ENCODE data around the gene TMCC3.

The TMCC3 gene

DNA sequence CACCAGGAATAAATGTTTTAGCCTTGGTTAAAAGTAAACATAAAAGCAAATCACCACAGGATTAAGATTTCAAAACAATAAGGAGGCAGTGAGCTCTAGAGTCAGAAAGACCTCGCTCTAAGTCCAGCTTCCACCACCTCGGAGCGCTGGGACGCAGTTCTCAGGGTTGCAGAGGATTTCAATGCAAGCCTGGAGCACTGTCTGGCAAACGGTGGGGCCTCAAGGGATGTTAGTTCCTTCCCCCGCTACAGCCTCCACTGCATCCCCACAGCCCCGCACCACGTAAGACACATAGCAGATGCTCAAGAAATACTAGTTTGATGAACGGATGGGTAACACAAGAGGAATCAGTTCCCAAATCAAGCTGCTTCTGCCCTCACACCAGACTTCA lies 39.3 kb upstream of the TMCC3 start:
- H3K27ac ChIP-seq = no peak overlapping the region
- TF ChIP-seq, protein P1, sequence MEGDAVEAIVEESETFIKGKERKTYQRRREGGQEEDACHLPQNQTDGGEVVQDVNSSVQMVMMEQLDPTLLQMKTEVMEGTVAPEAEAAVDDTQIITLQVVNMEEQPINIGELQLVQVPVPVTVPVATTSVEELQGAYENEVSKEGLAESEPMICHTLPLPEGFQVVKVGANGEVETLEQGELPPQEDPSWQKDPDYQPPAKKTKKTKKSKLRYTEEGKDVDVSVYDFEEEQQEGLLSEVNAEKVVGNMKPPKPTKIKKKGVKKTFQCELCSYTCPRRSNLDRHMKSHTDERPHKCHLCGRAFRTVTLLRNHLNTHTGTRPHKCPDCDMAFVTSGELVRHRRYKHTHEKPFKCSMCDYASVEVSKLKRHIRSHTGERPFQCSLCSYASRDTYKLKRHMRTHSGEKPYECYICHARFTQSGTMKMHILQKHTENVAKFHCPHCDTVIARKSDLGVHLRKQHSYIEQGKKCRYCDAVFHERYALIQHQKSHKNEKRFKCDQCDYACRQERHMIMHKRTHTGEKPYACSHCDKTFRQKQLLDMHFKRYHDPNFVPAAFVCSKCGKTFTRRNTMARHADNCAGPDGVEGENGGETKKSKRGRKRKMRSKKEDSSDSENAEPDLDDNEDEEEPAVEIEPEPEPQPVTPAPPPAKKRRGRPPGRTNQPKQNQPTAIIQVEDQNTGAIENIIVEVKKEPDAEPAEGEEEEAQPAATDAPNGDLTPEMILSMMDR (IDR thresholded peaks at IDR 0.05) = no peak
- TF ChIP-seq ZFX (IDR thresholded peaks at IDR 0.05; ENCODE audit: borderline replicate concordance) = no peak

DNA sequence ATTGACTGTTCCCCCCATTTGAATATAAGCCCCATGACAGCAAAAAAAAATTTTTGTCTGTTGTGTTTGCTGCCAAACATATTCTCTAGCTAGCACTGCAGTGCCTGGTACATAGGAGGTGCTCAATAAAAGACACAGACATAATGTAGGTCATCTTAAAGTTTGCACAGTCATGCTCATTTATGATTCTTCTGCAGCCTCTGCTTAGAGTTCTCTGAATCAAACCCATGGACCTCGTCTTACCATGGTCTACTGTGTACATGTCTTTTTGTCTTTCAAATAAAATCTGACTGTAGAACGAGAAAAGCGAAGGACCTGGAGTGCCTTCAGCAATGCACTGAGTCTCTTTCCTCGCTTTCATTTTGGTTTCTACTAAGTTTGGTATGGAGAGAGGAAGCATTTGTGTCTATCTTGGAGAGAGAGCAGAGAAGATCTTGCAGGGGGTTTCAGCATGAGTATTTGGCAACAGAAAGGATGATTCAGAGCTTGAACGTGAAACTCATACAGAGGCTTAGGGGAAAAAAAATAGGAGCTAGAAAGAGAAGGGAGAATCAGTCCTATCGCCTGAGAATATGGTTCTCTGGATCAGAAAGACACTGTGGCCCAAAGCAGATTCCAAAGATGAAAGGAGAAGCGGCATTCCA lies 38.8 kb upstream of the TMCC3 start:
- no peak overlapping the region for H3K27ac ChIP-seq
- no peak for TF ChIP-seq ZFX (IDR thresholded peaks at IDR 0.05; ENCODE audit: borderline replicate concordance)

DNA sequence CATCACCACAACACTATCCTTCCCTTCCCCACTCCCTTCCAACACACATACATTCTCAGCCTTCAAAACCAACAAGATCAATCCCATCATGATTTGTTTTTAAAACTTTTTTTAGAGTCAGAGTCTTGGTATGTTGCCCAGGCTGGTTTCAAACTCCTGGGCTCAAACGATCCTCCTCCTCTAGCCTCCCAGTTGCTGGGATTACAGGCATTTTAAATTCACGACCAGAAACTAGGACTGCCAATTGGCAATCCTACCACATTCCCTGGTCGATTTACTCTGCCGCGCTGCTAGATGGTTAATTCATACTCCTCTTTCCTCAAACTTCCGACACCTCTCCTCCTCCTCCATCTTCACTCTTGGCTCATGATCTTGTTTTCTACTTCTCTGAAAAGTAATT lies 37.5 kb upstream of the TMCC3 start:
- TF ChIP-seq, protein P1 (IDR thresholded peaks at IDR 0.05) = no peak
- no peak for TF ChIP-seq ZFX (IDR thresholded peaks at IDR 0.05; ENCODE audit: borderline replicate concordance)
- no peak overlapping the region for H3K27ac ChIP-seq

DNA sequence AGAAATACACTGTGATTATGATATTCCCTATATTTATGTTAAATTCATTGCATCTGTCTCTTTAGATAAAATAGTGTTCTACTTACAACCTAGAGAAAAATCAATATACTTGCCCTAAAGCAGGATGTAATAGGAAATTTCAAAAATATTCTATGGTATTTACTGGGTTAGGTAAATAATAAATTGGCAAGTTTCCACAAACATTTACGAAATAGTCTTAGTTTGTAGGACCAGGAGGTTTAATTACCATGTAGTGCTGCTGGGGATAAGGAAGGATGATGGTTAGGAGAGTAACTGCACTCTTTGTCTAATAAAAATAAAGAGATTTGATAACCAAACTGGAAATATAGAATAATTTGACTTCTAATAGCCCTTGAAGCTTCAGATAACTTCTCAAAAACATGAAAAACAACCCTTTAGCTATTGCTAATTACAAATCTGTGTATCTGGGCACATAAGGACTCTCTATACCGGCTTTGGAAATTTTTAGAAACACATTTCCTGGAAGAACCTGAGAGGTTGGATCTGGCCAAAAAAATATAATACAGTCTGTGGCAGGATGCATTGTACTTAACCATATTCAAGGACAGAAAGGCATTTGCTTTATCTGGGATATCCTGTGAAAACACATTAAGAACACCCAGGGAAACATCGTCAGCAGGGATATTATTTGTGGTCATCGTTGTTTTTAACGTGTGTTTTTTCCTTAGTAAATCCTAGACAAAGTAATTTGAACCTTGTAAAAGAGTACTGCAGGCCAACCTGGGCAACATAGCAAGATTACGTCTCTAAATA lies 36.7 kb upstream of the TMCC3 start:
- H3K27ac ChIP-seq = no peak overlapping the region
- TF ChIP-seq, protein P1 (IDR thresholded peaks at IDR 0.05) = no peak
- TF ChIP-seq ZFX (IDR thresholded peaks at IDR 0.05; ENCODE audit: borderline replicate concordance) = no peak

DNA sequence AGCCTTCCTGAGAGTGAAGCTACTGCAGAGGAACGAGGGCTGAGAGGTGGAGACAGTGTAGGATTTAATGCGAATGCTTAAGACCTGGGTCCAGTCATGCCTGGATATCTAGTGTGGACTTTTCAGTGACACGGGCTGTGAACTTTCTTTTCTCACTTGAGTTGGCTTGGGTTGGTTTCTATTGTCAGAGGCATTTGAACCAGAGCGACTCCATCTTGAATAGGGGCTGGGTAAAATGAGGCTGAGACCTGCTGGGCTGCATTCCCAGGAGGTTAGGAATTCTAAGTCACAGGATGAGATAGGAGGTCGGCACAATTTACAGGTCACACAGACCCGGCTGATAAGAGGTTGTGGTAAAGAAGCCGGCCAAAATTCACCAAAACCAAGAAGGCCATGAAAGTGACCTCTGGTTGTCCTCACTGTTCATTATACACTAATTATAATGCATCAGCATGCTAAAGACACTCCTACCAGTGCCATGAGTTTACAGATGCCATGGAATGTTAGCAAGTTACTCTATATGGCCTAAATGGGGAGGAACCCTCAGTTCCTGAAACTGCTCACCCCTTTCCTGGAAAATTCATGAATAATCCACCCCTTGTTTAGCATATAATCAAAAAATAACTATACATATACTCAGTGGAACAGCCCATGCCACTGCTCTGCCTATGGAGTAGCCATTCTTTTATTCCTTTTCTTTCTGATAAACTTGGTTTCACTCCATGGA lies 34.2 kb upstream of the TMCC3 start:
- TF ChIP-seq, protein P1 (IDR thresholded peaks at IDR 0.05) = no peak
- TF ChIP-seq ZFX (IDR thresholded peaks at IDR 0.05; ENCODE audit: borderline replicate concordance) = no peak

DNA sequence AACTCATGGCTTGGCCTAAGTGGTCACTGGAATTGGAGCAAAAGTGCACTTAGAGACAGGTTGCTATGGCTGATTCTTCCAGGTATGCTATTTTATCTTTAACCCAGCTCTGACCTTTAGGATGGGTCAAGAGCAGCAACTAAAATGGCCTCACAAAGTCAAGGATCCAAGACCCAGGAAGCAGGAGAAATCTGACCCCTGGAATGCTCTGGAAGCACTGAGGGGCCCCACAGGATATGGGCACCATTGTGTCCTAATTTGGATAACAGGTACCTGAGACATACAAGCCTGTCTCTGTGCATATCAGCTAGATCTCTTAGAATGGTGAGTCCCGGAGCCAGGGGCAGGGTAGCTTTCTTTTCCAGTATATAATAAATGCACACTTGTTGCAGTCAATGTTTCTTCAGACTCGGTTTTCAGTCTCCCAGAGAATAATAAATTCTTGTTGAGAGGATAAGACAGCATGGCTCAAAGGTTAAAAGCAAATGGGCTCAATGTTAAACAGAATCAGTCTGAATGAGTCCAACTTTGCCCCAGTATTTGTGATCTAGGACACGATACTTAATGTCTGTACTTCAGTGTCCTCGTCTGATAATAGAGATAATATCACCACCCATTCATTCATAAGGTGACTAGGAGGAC lies 29.3 kb upstream of the TMCC3 start:
- no peak overlapping the region for H3K27ac ChIP-seq
- TF ChIP-seq ZFX (IDR thresholded peaks at IDR 0.05; ENCODE audit: borderline replicate concordance) = no peak
- TF ChIP-seq, protein P1 (IDR thresholded peaks at IDR 0.05) = no peak

More for the DNA sequence above, 34.2 kb upstream of the TMCC3 start:
- no peak overlapping the region for H3K27ac ChIP-seq

DNA sequence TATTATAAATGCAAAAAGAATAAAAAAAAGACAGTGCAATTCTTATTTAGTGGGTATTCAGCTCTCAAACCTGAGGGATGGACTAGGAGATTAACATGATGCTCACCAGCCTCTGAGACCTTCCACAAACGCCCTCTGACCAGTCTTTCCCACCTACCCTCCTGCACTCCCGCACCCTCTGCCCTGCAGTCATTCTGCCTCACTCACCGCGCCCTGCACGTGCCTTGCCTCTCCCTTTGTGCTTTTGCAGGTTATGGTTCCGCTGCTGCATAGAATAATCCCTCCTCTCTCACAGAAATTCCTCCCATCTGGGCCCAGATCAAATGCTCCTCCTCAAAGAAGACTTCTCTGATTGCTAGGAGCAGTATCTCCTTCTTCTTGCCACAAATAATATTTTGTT lies 28.5 kb upstream of the TMCC3 start:
- no peak overlapping the region for H3K27ac ChIP-seq

More for the DNA sequence above, 28.5 kb upstream of the TMCC3 start:
- TF ChIP-seq, protein P1 (IDR thresholded peaks at IDR 0.05) = no peak
- TF ChIP-seq ZFX (IDR thresholded peaks at IDR 0.05; ENCODE audit: borderline replicate concordance) = no peak

Measured in 22Rv1 (cell line).